Glutamatergic neuron (in vitro differentiated cells): ENCODE measurements around the gene IGSF9. TPM values are rescaled to one million over a fixed set of nuclear protein-coding genes. Genes with fewer than 3 reads are reported as not detected.

Experiments used
- DNase-seq: peaks from one replicate; pipeline ENCODE4 v3.0.0; 2022
- H3K27ac Mint-ChIP-seq: one replicate; pipeline ENCODE4 v1.8.0; 2020; ENCODE audit warnings: mild to moderate bottlenecking, mixed read lengths, inconsistent platforms; ENCODE audit not compliant: unreplicated experiment
- H3K27me3 Mint-ChIP-seq: one replicate; pipeline ENCODE4 v1.8.0; 2020; ENCODE audit warnings: mild to moderate bottlenecking, moderate library complexity, mixed read lengths, inconsistent platforms; ENCODE audit not compliant: unreplicated experiment
- H3K36me3 Mint-ChIP-seq: one replicate; pipeline ENCODE4 v1.8.0; 2020; ENCODE audit warnings: mild to moderate bottlenecking, mixed read lengths, inconsistent platforms; ENCODE audit not compliant: unreplicated experiment
- H3K4me1 Mint-ChIP-seq: one replicate; pipeline ENCODE4 v1.8.0; 2020; ENCODE audit warnings: mild to moderate bottlenecking, low read depth, mixed read lengths, inconsistent platforms; ENCODE audit not compliant: unreplicated experiment
- H3K4me3 Mint-ChIP-seq: one replicate; pipeline ENCODE4 v1.8.0; 2020; ENCODE audit warnings: mild to moderate bottlenecking, mixed read lengths, inconsistent platforms; ENCODE audit not compliant: unreplicated experiment
- H3K9me3 Mint-ChIP-seq: one replicate; pipeline ENCODE4 v1.8.0; 2020; ENCODE audit warnings: mild to moderate bottlenecking, moderate library complexity, mixed read lengths, inconsistent platforms; ENCODE audit not compliant: unreplicated experiment
- microRNA-seq: library from miRNA; unstranded; fragments of <30 nt; microRNA quantifications from one replicate; pipeline ENCODE4, GENCODE V29; 2020; ENCODE audit not compliant: unreplicated experiment
- total RNA-seq: library from RNA; stranded (reverse); fragmentation: NEBNext Ultra II Directional; extraction: Animal tissue kit (Norgen Biotek cat#: 25700); gene quantifications from one replicate; pipeline ENCODE4 v1.2.1, GENCODE V29; 2021; ENCODE audit not compliant: unreplicated experiment
- TF ChIP-seq, protein P1 (sequence below): fragments of 200-600 bp; sonication (generic); IDR thresholded peaks from one replicate; pipeline ENCODE4 v1.5.0; 2021; ENCODE audit not compliant: partially characterized antibody, unreplicated experiment

IGSF9 gene
- total RNA-seq, 1 donor from 2014 or later, result 23.4 TPM

DNA sequence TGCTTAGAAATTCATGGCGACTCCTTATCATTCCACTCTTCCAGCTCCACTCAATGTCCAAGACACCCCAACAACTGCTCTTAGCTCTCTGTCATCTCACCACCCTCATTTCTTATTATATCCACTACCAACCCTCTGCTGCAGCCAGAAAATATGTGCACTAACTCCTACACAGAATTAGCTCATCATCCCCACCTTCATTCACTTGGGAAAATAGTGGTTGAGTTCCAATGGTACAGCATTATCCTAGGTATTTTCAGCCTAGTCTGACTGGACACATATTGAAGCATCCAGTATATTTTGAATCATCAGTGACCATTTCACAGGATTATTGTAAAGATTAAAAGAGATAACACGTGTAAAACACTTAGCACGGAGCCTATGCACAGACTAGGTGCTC is 66.3 kb downstream of the IGSF9 start:
- Mint-ChIP-seq H3K36me3 (no peaks in the 10 kb centered on the region), H3K4me1 (peaks cover 3% of the 10 kb centered on the region), H3K4me3 (no peak overlapping the region), H3K9me3 (peaks cover 1% of the 10 kb centered on the region), H3K27ac (no peak overlapping the region), H3K27me3 (peaks cover 4% of the 10 kb centered on the region)
- DNase-seq, result no peak
- TF ChIP-seq, protein P1, sequence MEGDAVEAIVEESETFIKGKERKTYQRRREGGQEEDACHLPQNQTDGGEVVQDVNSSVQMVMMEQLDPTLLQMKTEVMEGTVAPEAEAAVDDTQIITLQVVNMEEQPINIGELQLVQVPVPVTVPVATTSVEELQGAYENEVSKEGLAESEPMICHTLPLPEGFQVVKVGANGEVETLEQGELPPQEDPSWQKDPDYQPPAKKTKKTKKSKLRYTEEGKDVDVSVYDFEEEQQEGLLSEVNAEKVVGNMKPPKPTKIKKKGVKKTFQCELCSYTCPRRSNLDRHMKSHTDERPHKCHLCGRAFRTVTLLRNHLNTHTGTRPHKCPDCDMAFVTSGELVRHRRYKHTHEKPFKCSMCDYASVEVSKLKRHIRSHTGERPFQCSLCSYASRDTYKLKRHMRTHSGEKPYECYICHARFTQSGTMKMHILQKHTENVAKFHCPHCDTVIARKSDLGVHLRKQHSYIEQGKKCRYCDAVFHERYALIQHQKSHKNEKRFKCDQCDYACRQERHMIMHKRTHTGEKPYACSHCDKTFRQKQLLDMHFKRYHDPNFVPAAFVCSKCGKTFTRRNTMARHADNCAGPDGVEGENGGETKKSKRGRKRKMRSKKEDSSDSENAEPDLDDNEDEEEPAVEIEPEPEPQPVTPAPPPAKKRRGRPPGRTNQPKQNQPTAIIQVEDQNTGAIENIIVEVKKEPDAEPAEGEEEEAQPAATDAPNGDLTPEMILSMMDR, result no peak

DNA sequence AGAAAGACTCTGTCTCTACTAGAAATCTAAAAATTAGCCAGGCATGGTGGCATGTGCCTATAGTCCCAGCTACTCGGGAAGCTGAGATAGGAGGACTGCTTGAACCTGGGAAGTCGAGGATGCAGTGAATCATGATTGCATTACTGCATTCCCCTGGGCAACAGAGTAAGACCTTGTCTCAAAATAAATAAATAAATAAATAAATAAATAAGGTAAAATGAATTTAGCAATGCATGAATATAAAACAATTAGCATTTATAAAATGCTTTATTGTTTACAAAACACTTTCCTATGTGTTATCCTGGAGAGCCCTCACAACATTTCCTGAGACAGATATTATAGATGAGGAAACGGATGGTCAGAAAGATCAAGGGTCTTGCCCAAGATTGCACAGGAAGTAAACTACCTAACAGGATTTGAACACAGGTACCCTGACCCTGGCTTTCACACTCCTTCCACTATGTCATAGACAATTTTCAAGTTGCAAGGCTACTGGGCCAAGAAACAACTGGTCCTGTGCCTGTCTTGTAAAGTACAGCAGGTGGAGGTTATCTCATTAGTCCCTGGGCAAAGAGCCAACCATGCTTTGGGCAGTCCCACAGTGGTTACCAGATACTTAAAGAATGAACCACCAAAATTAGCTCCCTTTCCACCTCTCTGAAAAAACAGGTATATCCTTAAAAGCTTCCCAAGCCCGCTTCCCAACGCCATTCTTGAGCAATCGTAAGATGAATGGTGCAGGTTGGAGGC is 67.5 kb downstream of the IGSF9 start:
- H3K4me1 Mint-ChIP-seq, result peaks cover 3% of the 10 kb centered on the region
- TF ChIP-seq, protein P1, result no peak
- H3K27ac Mint-ChIP-seq, result no peak overlapping the region
- peaks cover 5% of the 10 kb centered on the region for H3K27me3 Mint-ChIP-seq
- DNase-seq, result no peak
- no peak overlapping the region for H3K4me3 Mint-ChIP-seq
- H3K36me3 Mint-ChIP-seq, result no peaks in the 10 kb centered on the region
- H3K9me3 Mint-ChIP-seq, result peaks cover 1% of the 10 kb centered on the region

Small RNAs within 50 kb of the gene (microRNA-seq; reads per million reads assigned to microRNA genes)
- not detected for gene MIR4259

Other genes starting within 250 kb of the IGSF9 start
- gene CRP, start 231.0 kb downstream of the IGSF9 start, total RNA-seq, result not detected
- 11.6 TPM for gene DUSP23, start 164.7 kb downstream of the IGSF9 start, total RNA-seq
- gene FCRL6, start 143.3 kb downstream of the IGSF9 start, total RNA-seq, result not detected
- gene SLAMF8, start 118.7 kb downstream of the IGSF9 start, total RNA-seq, result not detected
- gene VSIG8, start 83.0 kb downstream of the IGSF9 start, total RNA-seq, result not detected
- 0.49 TPM for gene CFAP45, start 45.4 kb downstream of the IGSF9 start, total RNA-seq
- 160 TPM for gene TAGLN2, start 20.1 kb downstream of the IGSF9 start, total RNA-seq
- not detected for gene SLAMF9, start 8.6 kb upstream of the IGSF9 start, total RNA-seq
- gene PIGM, start 86.4 kb upstream of the IGSF9 start, total RNA-seq, result 5.9 TPM
- gene KCNJ10, start 124.5 kb upstream of the IGSF9 start, total RNA-seq, result not detected
- 2.0 TPM for gene KCNJ9, start 135.9 kb upstream of the IGSF9 start, total RNA-seq
- 45.9 TPM for gene IGSF8, start 153.0 kb upstream of the IGSF9 start, total RNA-seq
- gene ATP1A2, start 170.1 kb upstream of the IGSF9 start, total RNA-seq, result not detected
- gene ATP1A4, start 206.0 kb upstream of the IGSF9 start, total RNA-seq, result not detected
- gene CASQ1, start 245.0 kb upstream of the IGSF9 start, total RNA-seq, result not detected